Spinal cord (tissue), 10 donors: ENCODE results near the gene VGLL4. TPM values are rescaled to one million over a fixed set of nuclear protein-coding genes. Genes with fewer than 3 reads are reported as not detected.

Source experiments
- DNase-seq, 6 donors: peaks; one replicate each; pipeline versions ENCODE4 v3.0.0 to v3.0.0-alpha.2; 2013 to 2015; ENCODE audit warnings: low spot score in 6 of 6, low read depth in 4 of 6
- H3K27ac ChIP-seq: one replicate; pipeline ENCODE4 v1.5.1; 2013; ENCODE audit warnings: low read depth, low read length, control low read depth
- H3K27me3 ChIP-seq: one replicate; pipeline ENCODE4 v1.6.1; 2013; ENCODE audit warnings: low read length; ENCODE audit not compliant: control insufficient read depth, insufficient read depth
- H3K36me3 ChIP-seq: one replicate; pipeline ENCODE4 v1.6.1; 2013; ENCODE audit warnings: low read length; ENCODE audit not compliant: control insufficient read depth, insufficient read depth
- H3K4me1 ChIP-seq: one replicate; pipeline ENCODE4 v1.6.1; 2013; ENCODE audit warnings: low read length; ENCODE audit not compliant: control insufficient read depth, insufficient read depth
- H3K4me3 ChIP-seq: one replicate; pipeline ENCODE4 v1.5.1; 2013; ENCODE audit warnings: low read depth, low read length, control low read depth
- H3K9me3 ChIP-seq: one replicate; pipeline ENCODE4 v1.6.1; 2013; ENCODE audit warnings: low read length; ENCODE audit not compliant: control insufficient read depth, insufficient read depth
- WGBS: methylation state at CpG from one replicate; pipeline ENCODE4 v1.1.5; 2013; ENCODE audit warnings: missing lambda C conversion rate; ENCODE audit not compliant: insufficient coverage; 5-methylcytosine and 5-hydroxymethylcytosine counted together
- polyA plus RNA-seq, 2 donors: library from polyadenylated mRNA; unstranded; fragments of 120-200 nt; gene quantifications; one replicate each; pipeline ENCODE4 v1.2.1, GENCODE V29; 2013; ENCODE audit not compliant: insufficient read length in 2 of 2
- total RNA-seq, 2 donors: library from RNA; depleted of rRNA in 1 of 2; stranded (reverse); fragments of 120-200 nt in 1 of 2; fragments of >200 nt in 1 of 2; gene quantifications; one replicate each; pipeline versions ENCODE4 v1.2.3 to v1.2.4, GENCODE V29; 2013 to 2014
- donor health status: healthy.

The VGLL4 gene
- total and polyA plus RNA-seq, 4 donors: 87.8 to 174 (median 94.8) TPM

DNA sequence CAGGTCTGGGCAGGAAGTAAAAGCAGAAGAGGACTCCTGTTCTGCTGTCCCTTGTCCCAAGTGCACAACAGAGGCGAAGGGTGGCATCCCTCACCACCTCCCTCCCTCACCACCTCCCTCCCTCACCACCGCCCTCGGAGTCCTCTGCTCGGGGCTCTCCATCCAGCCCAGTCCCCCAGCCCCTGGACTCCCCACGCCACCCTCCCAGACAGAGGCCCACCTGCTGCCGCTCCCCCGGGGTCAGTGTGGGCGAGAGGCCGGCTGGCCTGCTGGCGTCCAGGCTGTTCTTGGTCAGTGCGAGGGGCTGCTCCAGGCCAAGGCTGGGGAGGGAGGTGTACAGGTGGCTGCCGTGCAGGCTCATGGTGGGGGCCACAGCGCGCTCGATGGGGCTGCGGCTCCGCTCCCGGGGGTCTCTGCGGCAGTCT lies 79.1 kb downstream of the VGLL4 start:
- Histone ChIP-seq H3K27ac (peak overlapping the region; percentile 25), H3K36me3 (peaks cover 76% of the 10 kb centered on the region), H3K4me1 (peaks cover 84% of the 10 kb centered on the region), H3K27me3 (no peaks in the 10 kb centered on the region), H3K4me3 (no peak overlapping the region), H3K9me3 (no peaks in the 10 kb centered on the region)
- no peak for DNase-seq
- WGBS: 88% methylated on average over 17 of the region's 19 CpGs

DNA sequence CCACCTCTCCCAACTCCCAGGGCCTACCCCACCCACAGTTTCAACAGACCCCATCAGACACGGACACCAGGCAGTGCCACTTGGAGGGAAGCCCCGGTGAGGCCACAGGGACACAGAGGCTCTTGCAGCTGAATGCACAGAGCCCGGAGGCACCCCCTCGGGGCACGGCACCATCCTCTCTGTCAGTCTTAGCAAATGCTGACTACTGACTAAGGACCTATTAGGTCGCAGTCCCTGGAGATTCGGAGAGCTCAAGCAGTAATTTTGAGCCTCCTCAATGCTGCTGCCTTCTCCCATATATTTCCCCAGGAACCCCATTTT lies 79.9 kb downstream of the VGLL4 start:
- DNase-seq: peak in 1 of 6 donors; percentile 59
- Histone ChIP-seq H3K36me3 (peaks cover 77% of the 10 kb centered on the region), H3K27ac (peak overlapping the region; percentile 25), H3K4me1 (peaks cover 84% of the 10 kb centered on the region), H3K4me3 (no peak overlapping the region), H3K27me3 (no peaks in the 10 kb centered on the region), H3K9me3 (no peaks in the 10 kb centered on the region)
- 74% methylated on average over 7 of the region's 7 CpGs for WGBS

DNA sequence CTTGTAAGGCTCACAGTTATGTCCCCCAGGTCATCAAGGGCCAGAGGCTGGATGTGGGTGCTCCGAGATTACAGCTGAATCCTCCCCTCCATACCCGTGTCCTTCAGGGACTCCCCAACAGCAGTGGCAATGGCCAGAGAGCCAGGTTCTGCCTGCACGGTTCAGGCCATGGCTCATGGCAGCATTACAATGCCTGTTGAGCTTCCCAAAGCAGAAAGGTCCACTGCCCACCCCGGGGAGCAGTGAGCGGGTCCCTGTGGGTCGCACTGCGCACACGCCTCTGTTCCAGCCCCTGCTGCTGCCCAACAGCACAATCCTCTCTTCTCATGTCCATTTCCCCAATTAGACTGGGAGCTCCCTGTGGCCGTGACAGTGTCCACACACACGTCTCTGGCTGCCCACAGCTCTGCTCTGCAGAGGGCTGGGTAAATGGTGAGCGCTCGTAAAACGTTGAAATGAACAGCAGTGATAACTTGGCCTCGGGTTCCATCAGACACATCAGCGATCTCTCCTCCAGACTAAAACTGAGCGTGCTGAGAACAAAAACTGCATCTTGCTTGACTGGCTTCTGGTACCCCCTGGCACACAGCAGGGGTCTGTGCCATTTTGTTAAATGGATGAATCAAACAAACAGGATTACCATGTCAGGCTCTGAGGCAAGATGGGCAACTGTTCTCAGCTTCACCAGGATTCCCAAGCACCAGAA lies 80.4 kb downstream of the VGLL4 start:
- H3K4me1 ChIP-seq: peaks cover 84% of the 10 kb centered on the region
- H3K36me3 ChIP-seq: peaks cover 78% of the 10 kb centered on the region
- H3K9me3 ChIP-seq: no peaks in the 10 kb centered on the region
- peak in 1 of 6 donors; percentile 52 for DNase-seq
- no peak overlapping the region for H3K4me3 ChIP-seq
- 77% methylated on average over 13 of the region's 16 CpGs for WGBS
- no peaks in the 10 kb centered on the region for H3K27me3 ChIP-seq
- H3K27ac ChIP-seq: peak overlapping the region; percentile 25

DNA sequence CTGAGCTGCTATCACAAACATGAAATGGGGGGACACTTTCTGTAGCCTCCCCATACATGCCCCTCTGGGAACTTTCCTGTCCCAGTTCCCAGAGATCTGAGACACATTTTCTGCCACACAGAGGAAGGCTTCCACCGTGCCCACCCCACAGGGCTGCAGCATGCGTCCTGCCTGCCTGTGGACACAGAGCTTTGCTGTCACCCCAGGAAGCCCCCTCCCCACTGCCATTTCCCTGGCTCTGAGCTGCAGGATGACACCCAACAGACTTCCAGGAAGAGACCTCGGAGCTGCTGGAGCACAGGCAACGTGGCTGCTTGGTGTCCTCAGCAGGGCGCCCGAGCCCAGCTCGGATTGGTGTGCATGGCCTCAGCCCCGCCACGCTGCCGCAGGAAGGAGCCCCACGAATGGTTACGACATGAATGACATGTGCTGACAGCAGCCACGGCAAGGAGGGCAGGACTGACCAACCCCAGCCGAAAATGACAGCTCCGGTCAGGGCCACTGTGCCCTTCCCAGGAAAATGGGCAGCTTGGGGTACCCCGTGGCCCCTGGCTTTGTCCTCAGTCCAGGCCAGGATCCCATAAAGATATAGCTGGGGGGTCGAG lies 81.3 kb downstream of the VGLL4 start:
- peaks cover 77% of the 10 kb centered on the region for H3K36me3 ChIP-seq
- no peak for DNase-seq
- H3K4me1 ChIP-seq: peaks cover 85% of the 10 kb centered on the region

DNA sequence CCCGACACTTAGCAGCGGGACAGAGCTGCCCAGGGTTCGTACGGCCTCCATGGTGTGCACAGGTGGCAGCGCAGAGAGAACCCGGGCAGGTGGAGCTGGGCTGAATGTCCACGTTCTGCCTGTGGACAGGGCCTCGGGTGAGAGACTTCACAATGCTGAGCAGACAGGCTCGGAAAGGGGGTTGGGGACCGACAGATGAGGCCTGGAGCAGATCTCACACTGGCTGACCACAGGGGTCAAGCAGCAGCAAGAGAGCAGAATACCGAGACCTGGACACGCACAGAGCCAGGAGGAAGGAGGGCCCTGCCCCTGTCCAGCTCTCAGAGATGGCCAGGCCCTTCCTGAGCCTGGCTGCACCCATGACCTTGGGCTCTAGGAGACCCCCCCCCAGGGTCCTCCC lies 83.0 kb downstream of the VGLL4 start:
- Histone ChIP-seq H3K4me1 (peaks cover 95% of the 10 kb centered on the region), H3K9me3 (no peaks in the 10 kb centered on the region), H3K27ac (peak overlapping the region; percentile 82), H3K4me3 (no peak overlapping the region), H3K27me3 (no peaks in the 10 kb centered on the region), H3K36me3 (peaks cover 81% of the 10 kb centered on the region)
- 56% methylated on average over 12 of the region's 12 CpGs for WGBS
- DNase-seq: no peak

More for the DNA sequence above, 81.3 kb downstream of the VGLL4 start:
- 87% methylated on average over 17 of the region's 17 CpGs for WGBS
- Histone ChIP-seq H3K27ac (peak overlapping the region; percentile 52), H3K27me3 (no peaks in the 10 kb centered on the region), H3K4me3 (no peak overlapping the region), H3K9me3 (no peaks in the 10 kb centered on the region)

DNA sequence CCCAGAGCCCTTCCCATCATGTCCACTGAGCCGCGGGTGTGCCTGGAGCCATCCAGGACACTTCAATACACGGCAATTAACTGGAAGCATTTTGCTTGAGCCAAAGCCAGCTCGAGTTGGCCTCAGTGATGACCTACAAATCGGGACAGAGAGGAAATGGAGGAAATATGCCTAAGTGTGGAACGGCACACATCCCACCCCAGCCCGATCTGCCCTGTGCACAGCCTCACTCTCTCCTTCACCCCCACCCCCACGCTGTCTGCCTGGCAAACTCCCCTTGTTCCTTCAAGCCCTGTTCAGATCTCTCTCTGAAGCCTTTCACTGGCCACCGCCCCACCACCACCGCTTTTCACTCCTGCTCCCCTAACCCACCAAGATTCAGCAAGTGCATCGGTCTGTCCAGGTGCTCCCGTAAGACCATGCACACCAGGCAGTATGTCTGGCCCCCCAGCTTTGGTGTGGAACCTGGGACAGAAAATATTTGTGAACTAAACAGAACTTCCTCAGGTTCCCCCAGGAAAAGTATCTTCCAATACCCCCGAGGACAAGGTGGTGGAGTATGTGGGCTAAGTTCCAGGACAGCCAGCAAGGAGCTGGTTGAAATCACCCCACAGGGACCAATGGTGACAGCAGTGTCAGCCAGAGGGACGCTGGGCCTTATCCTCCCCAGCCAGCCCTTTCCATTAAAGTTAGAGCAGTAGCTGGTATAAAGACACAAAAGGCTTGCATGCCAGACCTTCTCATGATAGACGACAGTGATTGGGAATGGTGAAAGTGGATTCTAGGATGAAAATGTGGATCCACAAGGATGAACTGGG lies 83.7 kb downstream of the VGLL4 start:
- no peaks in the 10 kb centered on the region for H3K27me3 ChIP-seq
- no peak overlapping the region for H3K4me3 ChIP-seq
- no peaks in the 10 kb centered on the region for H3K9me3 ChIP-seq
- H3K36me3 ChIP-seq: peaks cover 81% of the 10 kb centered on the region
- peaks cover 96% of the 10 kb centered on the region for H3K4me1 ChIP-seq
- WGBS: 54% methylated on average over 10 of the region's 15 CpGs
- DNase-seq: no peak
- H3K27ac ChIP-seq: peak overlapping the region; percentile 82

DNA sequence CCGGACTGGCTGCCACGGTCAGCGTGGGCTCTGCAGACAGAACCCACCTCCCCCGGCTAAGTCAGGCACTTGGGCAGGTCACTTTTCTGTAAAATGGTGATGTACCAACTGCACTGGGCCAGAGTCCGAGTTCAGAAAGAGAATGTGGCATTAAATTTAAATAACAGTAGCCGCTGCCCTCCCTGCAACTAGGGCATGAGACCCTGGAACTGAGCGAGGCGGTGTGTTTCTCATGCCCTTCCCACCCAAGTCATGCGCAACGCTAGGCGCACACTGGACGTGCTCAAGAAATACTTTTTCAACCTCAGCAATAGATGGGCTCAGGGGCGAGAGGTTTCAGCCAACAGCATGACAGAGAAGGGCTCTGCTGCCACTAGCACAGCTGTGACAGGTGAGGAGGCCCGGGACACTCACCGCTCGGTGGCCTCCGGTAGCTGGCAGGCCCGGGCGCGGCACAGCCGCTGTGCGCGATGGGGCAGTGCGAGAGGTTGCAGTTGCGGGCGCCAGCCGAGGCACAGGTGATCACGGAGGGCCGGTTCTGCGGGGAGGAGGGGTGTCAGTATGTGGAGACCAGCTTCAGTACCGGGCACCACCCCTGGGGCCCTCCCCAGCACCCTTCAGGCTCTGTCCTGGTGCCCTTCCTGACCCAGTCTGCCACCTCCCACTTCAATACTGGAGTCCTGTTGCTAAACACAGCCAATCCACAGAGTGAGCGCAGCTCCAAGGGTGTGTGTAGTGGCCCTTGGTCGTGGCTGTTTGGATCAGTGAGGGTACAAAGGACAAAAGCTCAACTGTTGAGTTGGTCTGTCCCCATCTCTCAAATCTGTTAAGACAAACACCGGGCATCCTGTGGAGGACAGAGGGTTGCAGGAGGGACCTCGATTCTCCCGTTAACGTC lies 84.5 kb downstream of the VGLL4 start:
- Histone ChIP-seq H3K9me3 (no peaks in the 10 kb centered on the region), H3K36me3 (peaks cover 81% of the 10 kb centered on the region), H3K27ac (peak overlapping the region; percentile 85), H3K27me3 (no peaks in the 10 kb centered on the region), H3K4me1 (peaks cover 96% of the 10 kb centered on the region), H3K4me3 (no peak overlapping the region)
- WGBS: 79% methylated on average over 31 of the region's 37 CpGs
- DNase-seq: no peak

DNA sequence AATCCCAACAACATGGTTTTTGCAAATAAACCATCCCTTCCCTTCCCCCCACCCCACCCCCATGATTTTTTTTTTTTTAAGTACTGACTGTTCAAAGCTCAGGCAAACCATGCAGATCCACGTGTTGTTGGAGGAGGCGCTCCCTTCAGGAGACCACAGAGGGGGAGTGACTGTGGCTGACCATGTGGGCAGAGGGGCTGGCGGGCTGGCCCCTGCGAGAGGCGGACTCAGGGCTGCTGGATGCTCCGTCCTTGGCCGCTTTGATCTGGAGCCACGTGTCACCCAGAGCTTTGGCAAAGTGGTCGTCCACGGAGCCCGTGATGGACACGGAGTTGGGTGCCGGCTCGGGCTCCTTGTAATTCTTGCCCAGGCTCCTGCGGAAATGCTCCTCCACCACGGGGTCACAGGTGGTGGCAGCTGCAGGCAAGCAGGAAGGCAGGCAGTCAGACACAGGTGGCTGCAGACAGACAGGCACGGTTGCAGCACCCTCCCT lies 85.3 kb downstream of the VGLL4 start:
- H3K36me3 ChIP-seq: peaks cover 82% of the 10 kb centered on the region
- no peak for DNase-seq
- 60% methylated on average over 15 of the region's 17 CpGs for WGBS

DNA sequence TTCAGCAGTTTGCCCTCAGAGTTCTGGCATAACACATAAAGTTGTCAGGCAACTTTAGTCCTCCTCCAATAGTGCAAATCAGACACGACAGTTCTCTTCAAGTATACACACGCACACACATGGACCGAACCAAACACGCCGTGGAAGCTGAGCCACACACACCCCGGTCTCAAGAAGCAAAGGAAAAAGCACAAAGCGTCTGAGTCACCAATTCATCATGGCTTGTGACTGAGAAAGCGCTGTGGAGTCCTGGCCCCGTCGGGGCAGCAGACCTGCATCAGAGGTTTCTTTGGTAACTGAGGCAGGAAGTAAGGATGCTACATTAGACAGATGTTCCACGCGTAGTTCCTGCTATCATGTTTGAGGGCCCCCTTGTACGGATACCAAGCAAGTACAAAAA lies 85.7 kb downstream of the VGLL4 start:
- H3K9me3 ChIP-seq: no peaks in the 10 kb centered on the region
- no peaks in the 10 kb centered on the region for H3K27me3 ChIP-seq
- H3K4me1 ChIP-seq: peaks cover 96% of the 10 kb centered on the region
- no peak overlapping the region for H3K4me3 ChIP-seq
- H3K27ac ChIP-seq: peak overlapping the region; percentile 85
- peaks cover 82% of the 10 kb centered on the region for H3K36me3 ChIP-seq
- 60% methylated on average over 9 of the region's 13 CpGs for WGBS
- DNase-seq: no peak

More for the DNA sequence above, 85.3 kb downstream of the VGLL4 start:
- Histone ChIP-seq H3K27ac (peak overlapping the region; percentile 85), H3K4me3 (no peak overlapping the region), H3K27me3 (no peaks in the 10 kb centered on the region), H3K9me3 (no peaks in the 10 kb centered on the region), H3K4me1 (peaks cover 96% of the 10 kb centered on the region)
